ENCODE data around the gene OR4D11. TPM values are rescaled to one million over a fixed set of nuclear protein-coding genes. Genes with fewer than 3 reads are reported as not detected.

Gene OR4D11
- total and polyA plus RNA-seq, 10 of the 15 experiments (the other 5 are each of a cell fraction or from before 2014, with no cell fraction given) = not detected

DNA sequence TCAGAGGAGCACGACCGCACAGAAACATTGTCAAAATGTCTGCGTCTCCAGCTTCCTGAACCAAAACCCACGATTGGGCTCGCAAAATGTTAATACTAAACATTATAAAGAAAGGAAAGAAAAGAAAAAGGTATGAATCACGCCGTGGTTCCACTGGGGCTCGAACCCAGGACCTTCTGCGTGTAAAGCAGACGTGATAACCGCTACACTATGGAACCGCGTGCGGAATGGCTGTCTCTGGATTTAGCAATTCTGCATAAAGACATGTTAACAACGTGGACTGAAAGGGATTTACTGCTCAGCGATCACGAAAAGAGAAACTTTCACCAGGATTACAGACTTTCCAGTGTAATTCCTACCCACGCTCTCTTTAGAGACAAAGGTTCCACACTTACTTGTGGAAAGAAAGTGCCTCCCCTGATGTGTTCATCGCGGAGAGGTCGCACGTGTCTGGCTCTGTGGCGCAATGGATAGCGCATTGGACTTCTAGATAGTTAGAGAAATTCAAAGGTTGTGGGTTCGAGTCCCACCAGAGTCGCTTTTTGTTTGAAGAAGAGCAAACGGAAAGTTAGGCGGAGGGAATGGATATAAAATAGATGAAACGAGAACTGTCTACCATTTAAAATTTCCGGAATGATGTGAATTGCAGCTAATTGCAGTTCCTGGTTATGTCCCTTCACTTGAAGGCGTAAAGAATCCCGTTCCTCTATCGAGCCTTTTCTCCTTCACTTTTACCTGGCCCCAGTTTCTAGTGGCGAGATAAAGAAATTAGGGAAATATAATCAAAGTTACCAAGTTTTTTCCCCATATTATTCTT, 47.7 kb downstream of the OR4D11 start (continued):
- TF ChIP-seq, protein P1, sequence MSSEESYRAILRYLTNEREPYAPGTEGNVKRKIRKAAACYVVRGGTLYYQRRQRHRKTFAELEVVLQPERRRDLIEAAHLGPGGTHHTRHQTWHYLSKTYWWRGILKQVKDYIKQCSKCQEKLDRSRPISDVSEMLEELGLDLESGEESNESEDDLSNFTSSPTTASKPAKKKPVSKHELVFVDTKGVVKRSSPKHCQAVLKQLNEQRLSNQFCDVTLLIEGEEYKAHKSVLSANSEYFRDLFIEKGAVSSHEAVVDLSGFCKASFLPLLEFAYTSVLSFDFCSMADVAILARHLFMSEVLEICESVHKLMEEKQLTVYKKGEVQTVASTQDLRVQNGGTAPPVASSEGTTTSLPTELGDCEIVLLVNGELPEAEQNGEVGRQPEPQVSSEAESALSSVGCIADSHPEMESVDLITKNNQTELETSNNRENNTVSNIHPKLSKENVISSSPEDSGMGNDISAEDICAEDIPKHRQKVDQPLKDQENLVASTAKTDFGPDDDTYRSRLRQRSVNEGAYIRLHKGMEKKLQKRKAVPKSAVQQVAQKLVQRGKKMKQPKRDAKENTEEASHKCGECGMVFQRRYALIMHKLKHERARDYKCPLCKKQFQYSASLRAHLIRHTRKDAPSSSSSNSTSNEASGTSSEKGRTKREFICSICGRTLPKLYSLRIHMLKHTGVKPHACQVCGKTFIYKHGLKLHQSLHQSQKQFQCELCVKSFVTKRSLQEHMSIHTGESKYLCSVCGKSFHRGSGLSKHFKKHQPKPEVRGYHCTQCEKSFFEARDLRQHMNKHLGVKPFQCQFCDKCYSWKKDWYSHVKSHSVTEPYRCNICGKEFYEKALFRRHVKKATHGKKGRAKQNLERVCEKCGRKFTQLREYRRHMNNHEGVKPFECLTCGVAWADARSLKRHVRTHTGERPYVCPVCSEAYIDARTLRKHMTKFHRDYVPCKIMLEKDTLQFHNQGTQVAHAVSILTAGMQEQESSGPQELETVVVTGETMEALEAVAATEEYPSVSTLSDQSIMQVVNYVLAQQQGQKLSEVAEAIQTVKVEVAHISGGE (CRISPR knock-in tag; IDR thresholded peaks at IDR 0.05) = no peak
- TF ChIP-seq, protein P2, sequence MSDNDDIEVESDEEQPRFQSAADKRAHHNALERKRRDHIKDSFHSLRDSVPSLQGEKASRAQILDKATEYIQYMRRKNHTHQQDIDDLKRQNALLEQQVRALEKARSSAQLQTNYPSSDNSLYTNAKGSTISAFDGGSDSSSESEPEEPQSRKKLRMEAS (IDR thresholded peaks at IDR 0.05; ENCODE audit: low read depth, low read length) = 0 out of 2 replicates have a peak, but pooled peaks have one; percentile 68
- TF ChIP-seq BACH1 (IDR thresholded peaks at IDR 0.05; ENCODE audit: borderline replicate concordance) (peak; percentile 49; the same call in 1 of the 2 replicates), TCF3 (IDR thresholded peaks at IDR 0.05; ENCODE audit: borderline replicate concordance, insufficient read depth, low read depth, low read length) (no peak), TBL1XR1 (IDR thresholded peaks at IDR 0.05; ENCODE audit: low read depth, low read length) (peak; percentile 61), SP1 (IDR thresholded peaks at IDR 0.05; ENCODE audit: low read depth, low read length) (no peak), JUND (IDR thresholded peaks at IDR 0.05; ENCODE audit: low read depth, low read length) (no peak), NFYA (IDR thresholded peaks at IDR 0.05; ENCODE audit: borderline replicate concordance, low read depth, low read length) (no peak), RCOR1 (conservative IDR thresholded peaks at IDR 0.05; ENCODE audit: low read depth, low read length) (no peak), CREM (IDR thresholded peaks at IDR 0.05; ENCODE audit: low read depth) (no peak), MTA3 (IDR thresholded peaks at IDR 0.05; ENCODE audit: borderline replicate concordance, low read length) (no peak), ZNF384 (IDR thresholded peaks at IDR 0.05; ENCODE audit: borderline replicate concordance, low read depth, low read length) (no peak), SMAD1 (IDR thresholded peaks at IDR 0.05; ENCODE audit: low read depth, partially characterized antibody) (peak; percentile 23), ZBED1 (IDR thresholded peaks at IDR 0.05; ENCODE audit: borderline replicate concordance) (no peak), TCF12 (IDR thresholded peaks at IDR 0.05; ENCODE audit: low read depth, low read length) (no peak), CHD2 (IDR thresholded peaks at IDR 0.05; ENCODE audit: borderline replicate concordance, low read depth, low read length) (no peak), RAD51 (IDR thresholded peaks at IDR 0.05) (peak; percentile 56; the same call in 1 of the 2 replicates), CHD4 (IDR thresholded peaks at IDR 0.05) (0 out of 2 replicates have a peak, but pooled peaks have one; percentile 19), SUZ12 (IDR thresholded peaks at IDR 0.05; ENCODE audit: unreplicated experiment) (no peak), MEF2B (IDR thresholded peaks at IDR 0.05; ENCODE audit: partially characterized antibody, poor library complexity, severe bottlenecking) (peak; percentile 18), EP300 (IDR thresholded peaks at IDR 0.05; ENCODE audit: borderline replicate concordance in 1 of 2, control insufficient read depth in 1 of 2, low read depth in 2 of 2, low read length in 2 of 2) (peak in 1 of 2 experiments; percentile 22; a peak in 1 of 4 replicates)
- TF ChIP-seq, protein P3, sequence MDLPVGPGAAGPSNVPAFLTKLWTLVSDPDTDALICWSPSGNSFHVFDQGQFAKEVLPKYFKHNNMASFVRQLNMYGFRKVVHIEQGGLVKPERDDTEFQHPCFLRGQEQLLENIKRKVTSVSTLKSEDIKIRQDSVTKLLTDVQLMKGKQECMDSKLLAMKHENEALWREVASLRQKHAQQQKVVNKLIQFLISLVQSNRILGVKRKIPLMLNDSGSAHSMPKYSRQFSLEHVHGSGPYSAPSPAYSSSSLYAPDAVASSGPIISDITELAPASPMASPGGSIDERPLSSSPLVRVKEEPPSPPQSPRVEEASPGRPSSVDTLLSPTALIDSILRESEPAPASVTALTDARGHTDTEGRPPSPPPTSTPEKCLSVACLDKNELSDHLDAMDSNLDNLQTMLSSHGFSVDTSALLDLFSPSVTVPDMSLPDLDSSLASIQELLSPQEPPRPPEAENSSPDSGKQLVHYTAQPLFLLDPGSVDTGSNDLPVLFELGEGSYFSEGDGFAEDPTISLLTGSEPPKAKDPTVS (IDR thresholded peaks at IDR 0.05; ENCODE audit: low read depth, low read length) = no peak
- TF ChIP-seq, protein P4, sequence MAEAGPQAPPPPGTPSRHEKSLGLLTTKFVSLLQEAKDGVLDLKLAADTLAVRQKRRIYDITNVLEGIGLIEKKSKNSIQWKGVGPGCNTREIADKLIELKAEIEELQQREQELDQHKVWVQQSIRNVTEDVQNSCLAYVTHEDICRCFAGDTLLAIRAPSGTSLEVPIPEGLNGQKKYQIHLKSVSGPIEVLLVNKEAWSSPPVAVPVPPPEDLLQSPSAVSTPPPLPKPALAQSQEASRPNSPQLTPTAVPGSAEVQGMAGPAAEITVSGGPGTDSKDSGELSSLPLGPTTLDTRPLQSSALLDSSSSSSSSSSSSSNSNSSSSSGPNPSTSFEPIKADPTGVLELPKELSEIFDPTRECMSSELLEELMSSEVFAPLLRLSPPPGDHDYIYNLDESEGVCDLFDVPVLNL (IDR thresholded peaks at IDR 0.05; ENCODE audit: low read depth, low read length) = no peak
